Calu3 (cell line): ENCODE results near the gene LIMCH1. TPM values are rescaled to one million over a fixed set of nuclear protein-coding genes. Genes with fewer than 3 reads are reported as not detected.

Source experiments
- BruUV-seq: library from RNA; stranded (reverse); fragments of 400-500 nt; replicated peaks from 2 replicates; lab custom pipeline; 2021; lab: Mats Ljungman, UMichigan
- CTCF ChIA-PET: fragments of 300-600 bp; sonication (Branson Sonifier 250); formaldehyde crosslinking; loops from one replicate; lab custom pipeline; 2022; ENCODE audit warnings: antibody characterized with exemption; lab: Charles Lee
- DNase-seq: peaks from one replicate; pipeline ENCODE4 v3.0.0; 2022
- H3K27ac Mint-ChIP-seq: one replicate; pipeline ENCODE4 v1.8.0; 2022; ENCODE audit warnings: mixed read lengths; ENCODE audit not compliant: unreplicated experiment
- H3K27me3 Mint-ChIP-seq: one replicate; pipeline ENCODE4 v1.8.0; 2022; ENCODE audit warnings: mixed read lengths; ENCODE audit not compliant: unreplicated experiment
- H3K36me3 Mint-ChIP-seq: one replicate; pipeline ENCODE4 v1.8.0; 2022; ENCODE audit warnings: mild to moderate bottlenecking, moderate library complexity, mixed read lengths; ENCODE audit not compliant: insufficient read depth, unreplicated experiment
- H3K4me1 Mint-ChIP-seq: one replicate; pipeline ENCODE4 v1.8.0; 2022; ENCODE audit warnings: mild to moderate bottlenecking, low read depth, mixed read lengths; ENCODE audit not compliant: unreplicated experiment
- H3K4me3 Mint-ChIP-seq: one replicate; pipeline ENCODE4 v1.8.0; 2022; ENCODE audit warnings: mild to moderate bottlenecking, low read depth, moderate library complexity, mixed read lengths; ENCODE audit not compliant: unreplicated experiment
- H3K9me3 Mint-ChIP-seq: one replicate; pipeline ENCODE4 v1.8.0; 2022; ENCODE audit warnings: low read depth, mixed read lengths; ENCODE audit not compliant: unreplicated experiment
- intact Hi-C: fragments of 100-400 bp; cut with micrococcal nuclease; formaldehyde crosslinking; loops from one replicate; pipeline ENCODE4 v1.10.0; 2022; ENCODE audit not compliant: unreplicated experiment
- total RNA-seq: library from RNA; stranded (reverse); gene quantifications from 2 replicates; pipeline ENCODE4 v1.2.3, GENCODE V29; 2022
- TF ChIP-seq, protein P1 (sequence below): fragments of 200-600 bp; IDR thresholded peaks from one replicate; pipeline ENCODE4 v1.8.0; 2022; ENCODE audit warnings: antibody characterized with exemption; ENCODE audit not compliant: unreplicated experiment

The LIMCH1 gene
- total RNA-seq, 1 experiment from 2014 or later, result 78.7 TPM

DNA sequence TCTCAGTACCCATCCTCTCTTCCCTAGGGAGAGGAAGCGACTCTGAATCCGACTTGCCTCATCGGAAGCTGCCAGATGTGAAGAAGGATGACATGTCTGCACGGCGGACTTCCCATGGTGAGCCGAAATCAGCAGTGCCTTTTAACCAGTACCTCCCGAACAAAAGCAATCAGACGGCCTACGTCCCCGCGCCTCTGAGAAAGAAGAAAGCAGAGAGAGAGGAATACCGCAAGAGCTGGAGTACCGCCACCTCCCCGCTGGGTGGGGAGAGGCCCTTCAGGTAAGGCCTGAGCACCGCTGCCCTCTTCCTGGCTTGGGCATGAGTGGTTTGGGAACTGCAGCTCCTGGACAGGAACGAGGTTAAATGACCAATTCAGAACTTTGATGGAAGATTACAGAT is 81.2 kb downstream of the LIMCH1 start:
- intact Hi-C loops, result no loop called here
- Mint-ChIP-seq H3K4me1 (no peaks in the 10 kb centered on the region), H3K36me3 (peaks cover 5% of the 10 kb centered on the region), H3K27me3 (no peaks in the 10 kb centered on the region), H3K4me3 (no peak overlapping the region), H3K27ac (no peak overlapping the region), H3K9me3 (no peaks in the 10 kb centered on the region)
- TF ChIP-seq, protein P1, sequence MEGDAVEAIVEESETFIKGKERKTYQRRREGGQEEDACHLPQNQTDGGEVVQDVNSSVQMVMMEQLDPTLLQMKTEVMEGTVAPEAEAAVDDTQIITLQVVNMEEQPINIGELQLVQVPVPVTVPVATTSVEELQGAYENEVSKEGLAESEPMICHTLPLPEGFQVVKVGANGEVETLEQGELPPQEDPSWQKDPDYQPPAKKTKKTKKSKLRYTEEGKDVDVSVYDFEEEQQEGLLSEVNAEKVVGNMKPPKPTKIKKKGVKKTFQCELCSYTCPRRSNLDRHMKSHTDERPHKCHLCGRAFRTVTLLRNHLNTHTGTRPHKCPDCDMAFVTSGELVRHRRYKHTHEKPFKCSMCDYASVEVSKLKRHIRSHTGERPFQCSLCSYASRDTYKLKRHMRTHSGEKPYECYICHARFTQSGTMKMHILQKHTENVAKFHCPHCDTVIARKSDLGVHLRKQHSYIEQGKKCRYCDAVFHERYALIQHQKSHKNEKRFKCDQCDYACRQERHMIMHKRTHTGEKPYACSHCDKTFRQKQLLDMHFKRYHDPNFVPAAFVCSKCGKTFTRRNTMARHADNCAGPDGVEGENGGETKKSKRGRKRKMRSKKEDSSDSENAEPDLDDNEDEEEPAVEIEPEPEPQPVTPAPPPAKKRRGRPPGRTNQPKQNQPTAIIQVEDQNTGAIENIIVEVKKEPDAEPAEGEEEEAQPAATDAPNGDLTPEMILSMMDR, result no peak
- CTCF ChIA-PET, result no interaction called here
- no peak for DNase-seq
- BruUV-seq, result no TSS peak

DNA sequence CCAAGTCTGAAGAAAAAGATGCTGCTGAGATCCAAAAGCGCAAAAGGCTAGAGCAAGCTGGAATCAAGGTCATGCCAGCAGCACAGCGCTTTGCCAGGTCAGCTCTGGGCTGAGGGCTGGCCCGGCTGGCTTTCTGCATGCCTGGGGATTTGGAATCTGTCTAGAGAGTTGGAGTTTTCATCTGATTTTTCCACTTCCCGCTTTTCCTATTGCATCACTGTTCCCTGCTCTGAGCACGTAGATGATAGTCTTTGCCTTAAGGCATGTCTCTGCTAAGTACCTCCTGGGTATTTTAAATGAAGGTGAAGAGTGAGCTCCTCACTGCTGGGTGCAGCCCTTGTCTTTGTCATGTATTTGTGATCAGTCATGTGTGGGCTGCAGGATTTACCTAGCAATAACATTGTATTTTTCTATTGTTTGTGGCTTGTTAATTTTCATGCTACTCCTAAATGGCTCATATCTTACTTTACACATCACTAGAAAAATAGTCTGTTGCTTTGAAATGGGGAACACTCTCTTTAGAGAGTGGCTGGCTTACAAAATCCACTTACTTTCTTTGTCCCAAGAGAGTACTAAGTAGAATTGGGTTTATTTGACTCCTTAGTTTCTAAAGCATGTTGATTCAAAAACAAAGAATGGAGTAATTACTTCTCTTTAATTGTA is 82.8 kb downstream of the LIMCH1 start:
- intact Hi-C loops, result no loop called here
- no peaks in the 10 kb centered on the region for H3K4me1 Mint-ChIP-seq
- TF ChIP-seq, protein P1, result no peak
- no peak for DNase-seq
- no peak overlapping the region for H3K27ac Mint-ChIP-seq
- H3K36me3 Mint-ChIP-seq, result peaks cover 5% of the 10 kb centered on the region
- H3K9me3 Mint-ChIP-seq, result no peaks in the 10 kb centered on the region
- H3K4me3 Mint-ChIP-seq, result no peak overlapping the region
- CTCF ChIA-PET, result no interaction called here
- no peaks in the 10 kb centered on the region for H3K27me3 Mint-ChIP-seq
- BruUV-seq, result no TSS peak

DNA sequence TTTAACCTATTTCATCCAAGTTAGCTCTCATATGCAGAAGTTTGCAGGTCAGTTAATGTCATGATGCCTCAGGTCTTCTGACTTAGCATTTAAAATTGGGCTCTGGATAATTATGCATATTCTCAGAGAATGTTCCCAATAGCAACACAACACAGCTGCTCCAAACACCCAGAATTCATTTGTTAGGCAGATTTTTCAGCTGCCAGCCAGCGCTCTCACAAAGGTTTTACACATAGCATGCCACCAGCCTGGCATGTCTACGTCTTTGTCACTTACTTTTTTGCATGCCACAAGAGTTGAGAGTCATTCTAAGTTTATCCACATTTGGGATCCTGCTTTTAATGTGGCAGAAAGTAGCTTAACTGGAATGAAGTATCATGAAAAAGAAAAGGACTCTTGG is 84.8 kb downstream of the LIMCH1 start:
- Mint-ChIP-seq H3K27ac (no peak overlapping the region), H3K27me3 (no peaks in the 10 kb centered on the region), H3K4me3 (no peak overlapping the region), H3K9me3 (no peaks in the 10 kb centered on the region), H3K36me3 (peaks cover 9% of the 10 kb centered on the region), H3K4me1 (no peaks in the 10 kb centered on the region)
- BruUV-seq, result no TSS peak
- intact Hi-C loops, result no loop called here
- TF ChIP-seq, protein P1, result no peak
- DNase-seq, result no peak
- CTCF ChIA-PET, result no interaction called here

DNA sequence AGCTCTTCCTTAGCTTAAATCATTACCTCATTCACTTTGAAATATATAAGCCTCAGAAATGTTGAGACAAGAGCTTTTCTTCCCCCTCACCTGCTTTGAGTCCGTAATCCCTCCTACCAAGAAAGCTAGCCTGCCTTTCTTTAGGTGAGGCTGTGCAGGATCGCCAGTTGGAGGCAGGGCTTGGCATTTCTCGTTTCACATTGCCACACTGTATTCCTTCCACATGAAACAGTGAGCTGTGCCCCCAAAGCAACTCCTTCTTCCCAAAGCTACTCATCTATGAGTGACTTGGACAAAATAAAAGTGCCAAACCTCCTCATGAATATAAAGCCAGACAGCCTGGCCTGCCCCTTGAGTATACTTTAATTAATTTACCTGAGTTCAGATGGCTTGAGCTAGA is 86.8 kb downstream of the LIMCH1 start:
- H3K27ac Mint-ChIP-seq, result no peak overlapping the region
- intact Hi-C loops, result no loop called here
- peaks cover 4% of the 10 kb centered on the region for H3K36me3 Mint-ChIP-seq
- no TSS peak for BruUV-seq
- H3K9me3 Mint-ChIP-seq, result no peaks in the 10 kb centered on the region
- H3K4me3 Mint-ChIP-seq, result no peak overlapping the region
- H3K4me1 Mint-ChIP-seq, result no peaks in the 10 kb centered on the region
- CTCF ChIA-PET, result interaction anchor here (0.5 kb wide), 1 partner anchor 281 kb away, joined by 4 read pairs; no protein-coding TSS in a partner anchor
- TF ChIP-seq, protein P1, result no peak
- no peak for DNase-seq
- H3K27me3 Mint-ChIP-seq, result no peaks in the 10 kb centered on the region
